MG63 (cell line): ENCODE results near the gene PTPRN2. TPM values are rescaled to one million over a fixed set of nuclear protein-coding genes. Genes with fewer than 3 reads are reported as not detected.

Source experiments
- DNase-seq: peaks from one replicate; pipeline ENCODE4 v3.0.0-alpha.2; 2020
- H3K27me3 ChIP-seq: fragments of 250-450 bp; sonication (Bioruptor Pico); 2 replicates; pipeline ENCODE4 v1.5.1; 2020; ENCODE audit warnings: mild to moderate bottlenecking, moderate library complexity
- H3K36me3 ChIP-seq: fragments of 250-450 bp; sonication (Bioruptor Pico); 2 replicates; pipeline ENCODE4 v1.5.1; 2020; ENCODE audit warnings: mild to moderate bottlenecking, moderate library complexity
- H3K4me3 ChIP-seq: fragments of 250-450 bp; sonication (Bioruptor Pico); 2 replicates; pipeline ENCODE4 v1.5.1; 2020; ENCODE audit warnings: mild to moderate bottlenecking, moderate library complexity
- H3K9me3 ChIP-seq: fragments of 250-450 bp; sonication (Bioruptor Pico); 2 replicates; pipeline ENCODE4 v1.5.1; 2020; ENCODE audit warnings: mild to moderate bottlenecking, moderate library complexity
- total RNA-seq: library from RNA; depleted of rRNA; stranded (reverse); fragments of >200 nt; shearing (Covaris generic); gene quantifications from 2 replicates; pipeline ENCODE4 v1.2.3, GENCODE V29; 2014; ENCODE audit warnings: low replicate concordance

The PTPRN2 gene
- total RNA-seq, 1 experiment from 2014 or later, result 0.16 TPM

DNA sequence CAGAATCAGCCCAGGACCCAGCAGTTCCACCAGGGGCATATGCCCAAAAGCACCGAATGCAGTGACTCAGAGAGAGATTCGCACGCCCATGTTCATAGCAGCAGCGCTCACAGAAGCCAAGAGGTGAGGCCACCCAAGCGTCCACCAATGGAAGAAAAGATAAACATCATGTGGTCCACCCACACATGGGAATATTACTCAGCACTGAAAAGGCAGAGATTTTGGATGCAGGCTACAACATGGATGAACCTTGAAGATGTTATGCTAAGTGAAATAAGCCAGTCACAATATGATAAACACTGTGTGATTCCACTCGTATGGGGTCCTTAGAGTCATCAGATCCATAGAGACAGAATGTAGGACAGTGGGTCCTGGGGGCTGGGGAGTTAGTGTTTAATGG is 823.4 kb downstream of the PTPRN2 start:
- H3K27me3 ChIP-seq, result no peaks in the 10 kb centered on the region
- no peak overlapping the region for H3K4me3 ChIP-seq
- DNase-seq, result no peak
- H3K9me3 ChIP-seq, result no peaks in the 10 kb centered on the region
- no peaks in the 10 kb centered on the region for H3K36me3 ChIP-seq

DNA sequence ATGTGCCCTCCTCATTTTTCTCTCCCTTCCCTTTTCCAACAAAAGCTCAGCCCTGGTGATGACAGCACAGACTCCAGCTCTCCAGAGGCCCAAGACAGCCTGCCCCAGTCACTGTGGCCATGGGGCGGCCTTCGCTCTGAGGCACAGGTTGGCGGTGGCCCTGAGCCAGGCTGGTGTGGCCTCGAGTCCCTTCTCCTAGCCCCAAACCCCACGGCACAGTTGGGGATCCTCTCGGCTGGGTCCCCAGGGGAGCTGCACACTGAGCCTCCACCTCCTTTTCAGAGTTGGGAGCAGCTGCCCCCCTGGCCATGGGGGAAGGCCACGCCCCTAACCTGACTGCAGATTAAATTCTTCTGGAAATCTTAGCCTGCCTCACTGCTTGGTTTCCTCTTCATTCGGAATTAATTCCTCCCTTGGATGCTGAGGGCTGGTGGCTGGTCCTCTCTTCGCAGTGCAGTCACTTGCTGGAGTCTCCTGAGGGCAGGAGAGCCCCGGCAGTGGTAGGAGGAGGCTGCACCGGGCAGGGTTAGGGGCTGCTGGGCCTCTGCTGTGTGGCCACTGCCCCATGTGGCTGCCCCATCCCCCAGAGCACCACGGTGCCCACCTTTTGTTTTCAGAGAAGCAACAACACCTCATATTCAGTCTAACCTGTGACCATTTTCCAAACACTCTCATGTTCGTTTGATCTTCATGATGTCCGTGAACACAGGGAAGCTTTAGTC is 824.2 kb downstream of the PTPRN2 start:
- no peak for DNase-seq
- H3K9me3 ChIP-seq, result no peaks in the 10 kb centered on the region
- H3K36me3 ChIP-seq, result no peaks in the 10 kb centered on the region
- no peaks in the 10 kb centered on the region for H3K27me3 ChIP-seq
- H3K4me3 ChIP-seq, result no peak overlapping the region

DNA sequence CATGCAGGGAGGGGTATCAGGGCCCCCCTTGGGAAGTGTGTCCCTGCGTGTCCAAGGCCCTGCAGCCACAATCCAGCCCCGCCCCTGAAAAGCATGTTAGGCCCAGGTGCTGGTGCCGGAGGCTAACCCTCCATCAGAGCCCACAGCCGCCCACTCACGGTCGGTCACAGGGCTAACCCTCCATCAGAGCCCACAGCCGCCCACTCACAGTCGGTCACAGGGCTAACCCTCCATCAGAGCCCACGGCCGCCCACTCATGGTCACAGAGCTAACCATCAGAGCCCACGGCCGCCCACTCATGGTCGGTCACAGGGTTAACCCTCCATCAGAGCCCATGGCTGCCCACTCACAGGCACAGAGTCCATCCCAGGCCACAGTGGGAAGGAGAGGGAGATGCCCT is 824.8 kb downstream of the PTPRN2 start:
- Histone ChIP-seq H3K36me3 (no peaks in the 10 kb centered on the region), H3K9me3 (no peaks in the 10 kb centered on the region), H3K27me3 (no peaks in the 10 kb centered on the region), H3K4me3 (no peak overlapping the region)
- no peak for DNase-seq

DNA sequence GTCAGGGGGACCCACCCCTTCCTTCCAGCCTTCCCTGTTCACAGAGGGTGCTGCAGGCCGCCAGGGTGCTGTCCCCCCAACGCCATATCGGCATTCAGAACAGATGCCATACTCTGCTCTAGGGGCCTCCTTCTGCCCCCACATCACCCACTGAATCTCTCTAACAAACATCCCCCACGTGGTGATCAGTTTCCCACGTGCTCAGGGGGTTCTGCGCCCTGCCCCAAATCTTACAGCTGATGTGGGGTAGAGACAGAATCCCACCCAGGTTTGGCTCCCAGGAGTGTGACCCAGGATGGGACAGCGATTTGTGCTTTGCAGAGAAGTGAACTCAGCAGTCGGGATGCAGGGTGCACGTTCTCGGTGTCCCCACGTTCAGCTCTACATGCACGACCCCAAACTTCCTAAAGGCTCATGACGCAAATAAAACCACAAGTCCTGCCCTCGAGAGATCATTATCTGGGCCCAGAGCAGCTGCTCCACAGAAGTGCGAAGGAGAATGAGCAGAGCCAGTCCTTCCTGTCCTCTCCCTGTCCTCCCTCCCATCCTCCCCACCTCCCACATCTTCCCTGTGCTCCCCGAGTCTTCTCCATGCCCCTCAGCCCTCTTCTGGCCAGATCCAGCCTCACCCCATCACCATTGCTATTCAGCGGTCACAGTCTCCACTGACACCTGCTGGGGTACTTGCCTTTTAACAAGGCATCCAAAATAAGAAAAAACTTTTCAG is 827.5 kb downstream of the PTPRN2 start:
- H3K9me3 ChIP-seq, result no peaks in the 10 kb centered on the region
- no peak for DNase-seq
- no peak overlapping the region for H3K4me3 ChIP-seq
- H3K36me3 ChIP-seq, result no peaks in the 10 kb centered on the region
- H3K27me3 ChIP-seq, result no peaks in the 10 kb centered on the region

DNA sequence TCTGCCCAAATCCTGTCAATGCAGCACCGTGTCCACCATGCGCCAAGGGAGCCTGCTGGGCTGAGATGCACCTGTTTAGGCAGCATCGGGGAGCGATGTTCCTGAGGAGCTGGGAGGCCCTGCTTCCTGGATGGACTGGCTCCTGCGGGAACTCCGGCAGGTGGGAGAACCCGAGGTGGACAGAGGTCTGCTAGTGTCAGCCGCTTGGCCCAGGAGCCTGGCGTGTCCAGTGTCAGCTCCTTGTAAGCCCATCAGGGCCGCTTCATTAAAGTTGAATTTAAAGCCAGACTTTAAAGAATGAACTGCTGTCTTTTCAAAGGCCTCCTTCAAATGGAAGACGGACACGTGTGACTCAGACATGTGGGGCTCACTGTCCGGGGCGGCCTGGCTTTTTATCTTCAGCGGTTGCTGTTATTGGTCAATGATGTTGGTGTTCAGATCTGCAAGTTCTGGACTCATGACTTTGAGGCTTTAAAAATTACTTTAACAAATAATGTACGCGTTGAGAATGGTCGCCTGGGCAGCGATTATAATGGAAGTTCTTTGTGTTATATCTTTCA is 828.3 kb downstream of the PTPRN2 start:
- Histone ChIP-seq H3K4me3 (no peak overlapping the region), H3K9me3 (no peaks in the 10 kb centered on the region), H3K36me3 (no peaks in the 10 kb centered on the region), H3K27me3 (no peaks in the 10 kb centered on the region)
- DNase-seq, result no peak

DNA sequence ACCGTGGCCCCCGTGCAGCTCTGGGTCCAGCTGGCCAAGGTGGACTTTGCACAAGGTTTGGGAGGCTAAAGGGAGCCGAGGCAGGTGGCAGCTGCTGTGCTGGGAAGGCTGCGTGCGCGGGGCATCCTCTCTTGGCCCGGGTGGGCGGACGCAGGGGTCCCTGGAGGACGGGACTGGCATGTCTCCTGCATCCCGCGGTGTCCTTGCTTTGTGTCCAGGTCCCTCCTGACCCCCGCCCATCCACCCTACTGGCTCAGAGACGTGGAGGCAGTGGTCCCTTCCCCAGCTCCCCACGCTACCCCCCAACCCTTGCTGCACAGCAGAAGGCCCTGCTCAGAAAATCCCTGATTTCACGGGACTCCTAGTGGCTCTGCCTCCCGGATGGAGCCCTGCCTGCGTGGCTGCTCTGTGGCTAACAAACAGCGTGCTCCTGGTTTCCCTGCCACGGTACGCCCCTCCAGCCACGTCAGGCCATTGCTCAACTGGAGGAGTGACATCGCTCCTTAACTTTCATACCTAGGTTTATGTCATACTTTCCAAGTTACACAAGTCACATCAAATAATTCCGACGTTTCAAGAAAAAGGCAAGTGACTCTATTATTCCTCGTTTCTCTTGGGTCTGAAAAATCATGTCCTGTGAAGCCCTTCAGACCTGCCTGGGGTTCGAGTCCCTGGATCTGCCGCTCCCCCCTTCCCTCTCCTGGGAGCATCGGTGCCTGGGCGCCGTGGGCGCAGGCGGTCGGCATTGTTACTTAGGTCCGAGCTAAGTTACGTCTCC is 829.0 kb downstream of the PTPRN2 start:
- Histone ChIP-seq H3K9me3 (no peaks in the 10 kb centered on the region), H3K36me3 (no peaks in the 10 kb centered on the region), H3K4me3 (no peak overlapping the region), H3K27me3 (no peaks in the 10 kb centered on the region)
- DNase-seq, result no peak

DNA sequence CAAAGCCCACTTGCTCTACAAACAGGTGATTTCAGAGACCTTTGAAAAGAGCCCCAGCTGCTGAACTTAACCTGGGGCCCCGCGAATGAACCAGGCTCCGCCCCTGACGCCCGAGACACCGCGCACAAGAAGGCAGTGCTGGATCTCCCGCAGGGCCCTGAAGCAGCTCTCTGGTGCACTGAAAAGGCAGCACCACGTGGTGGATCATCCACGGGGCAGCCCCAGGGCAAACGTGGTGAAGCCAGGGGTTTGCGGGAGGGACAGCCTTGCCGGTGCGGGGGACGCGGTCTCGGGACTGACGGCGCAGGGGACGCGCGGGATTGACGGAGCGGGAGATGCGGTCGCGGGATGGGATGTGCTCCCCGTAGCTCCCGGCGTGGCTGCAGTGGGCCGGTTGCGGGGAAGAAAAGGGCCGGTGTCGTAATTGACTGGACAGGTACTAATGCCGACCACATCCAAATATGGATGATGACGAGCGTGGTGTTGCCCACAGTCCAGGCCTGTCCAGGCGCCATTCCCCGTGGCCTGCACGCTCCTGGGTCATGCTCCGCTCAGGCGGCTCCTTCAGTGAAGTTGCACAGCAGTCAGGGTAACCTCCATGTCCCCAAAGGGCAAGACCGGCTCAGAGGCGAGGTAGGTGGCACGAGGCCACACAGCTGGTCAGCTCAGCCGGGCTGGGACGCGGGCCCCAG is 829.7 kb downstream of the PTPRN2 start:
- Histone ChIP-seq H3K4me3 (no peak overlapping the region), H3K36me3 (no peaks in the 10 kb centered on the region), H3K27me3 (no peaks in the 10 kb centered on the region), H3K9me3 (no peaks in the 10 kb centered on the region)
- no peak for DNase-seq

DNA sequence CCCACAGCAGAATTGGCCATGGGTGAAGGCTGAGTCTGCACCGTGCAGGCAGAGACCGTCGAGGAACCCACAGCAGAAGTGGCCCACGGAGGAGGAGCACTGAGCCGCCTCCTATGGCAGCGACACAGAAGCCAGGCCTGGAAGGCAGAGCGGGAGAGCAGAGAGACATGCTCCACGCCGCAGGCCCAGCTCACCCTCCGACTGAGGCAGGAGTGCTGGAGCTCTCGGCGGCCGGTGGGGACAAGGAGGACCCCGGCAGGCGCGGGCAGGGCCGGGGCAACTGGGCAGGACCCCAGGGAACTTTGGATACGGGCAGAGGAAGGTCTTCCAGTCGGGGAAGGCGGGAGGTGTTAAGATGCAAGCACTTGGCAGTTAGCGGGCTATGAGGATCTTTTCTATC is 830.4 kb downstream of the PTPRN2 start:
- Histone ChIP-seq H3K4me3 (no peak overlapping the region), H3K9me3 (no peaks in the 10 kb centered on the region), H3K36me3 (no peaks in the 10 kb centered on the region), H3K27me3 (no peaks in the 10 kb centered on the region)
- DNase-seq, result no peak

DNA sequence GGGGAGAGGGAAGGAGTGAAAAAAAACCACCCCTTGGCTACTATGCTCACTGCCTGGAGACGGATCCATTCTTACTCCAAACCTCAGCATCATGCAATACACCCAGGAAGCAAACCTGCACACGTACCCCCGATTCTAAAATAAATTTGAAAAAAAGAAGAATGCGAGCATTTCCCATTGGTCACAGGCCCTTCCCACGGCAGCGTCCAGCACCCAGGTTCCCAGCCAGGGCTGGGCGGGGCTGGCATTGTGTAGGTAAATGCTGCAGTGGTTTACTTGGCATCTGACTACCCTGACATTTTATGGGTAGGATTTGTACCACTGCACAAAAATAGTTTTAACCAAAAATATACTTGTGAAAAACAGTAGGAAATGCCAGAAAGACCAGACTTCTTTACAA is 831.9 kb downstream of the PTPRN2 start:
- no peaks in the 10 kb centered on the region for H3K27me3 ChIP-seq
- H3K9me3 ChIP-seq, result no peaks in the 10 kb centered on the region
- DNase-seq, result no peak
- H3K36me3 ChIP-seq, result no peaks in the 10 kb centered on the region
- H3K4me3 ChIP-seq, result no peak overlapping the region

DNA sequence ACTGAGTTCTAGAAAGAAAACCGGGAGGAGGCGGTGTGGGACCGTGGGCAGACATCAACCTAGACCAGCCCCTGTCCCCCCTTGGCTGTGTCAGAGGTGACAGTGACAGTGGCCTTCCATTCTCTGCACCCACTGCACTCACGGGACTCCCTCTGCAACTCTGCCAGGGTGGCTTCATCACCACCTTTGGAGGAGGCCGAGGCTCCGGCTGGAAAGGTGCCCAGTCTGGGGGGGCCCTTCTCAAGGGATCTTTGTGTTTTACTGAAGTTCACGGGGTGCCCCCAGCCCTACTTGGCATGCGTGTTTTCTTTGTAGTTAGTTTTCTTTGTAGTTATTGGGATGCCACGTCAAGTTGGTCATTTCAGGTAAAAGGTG is 833.2 kb downstream of the PTPRN2 start:
- H3K9me3 ChIP-seq, result no peaks in the 10 kb centered on the region
- no peak for DNase-seq
- no peaks in the 10 kb centered on the region for H3K27me3 ChIP-seq

DNA sequence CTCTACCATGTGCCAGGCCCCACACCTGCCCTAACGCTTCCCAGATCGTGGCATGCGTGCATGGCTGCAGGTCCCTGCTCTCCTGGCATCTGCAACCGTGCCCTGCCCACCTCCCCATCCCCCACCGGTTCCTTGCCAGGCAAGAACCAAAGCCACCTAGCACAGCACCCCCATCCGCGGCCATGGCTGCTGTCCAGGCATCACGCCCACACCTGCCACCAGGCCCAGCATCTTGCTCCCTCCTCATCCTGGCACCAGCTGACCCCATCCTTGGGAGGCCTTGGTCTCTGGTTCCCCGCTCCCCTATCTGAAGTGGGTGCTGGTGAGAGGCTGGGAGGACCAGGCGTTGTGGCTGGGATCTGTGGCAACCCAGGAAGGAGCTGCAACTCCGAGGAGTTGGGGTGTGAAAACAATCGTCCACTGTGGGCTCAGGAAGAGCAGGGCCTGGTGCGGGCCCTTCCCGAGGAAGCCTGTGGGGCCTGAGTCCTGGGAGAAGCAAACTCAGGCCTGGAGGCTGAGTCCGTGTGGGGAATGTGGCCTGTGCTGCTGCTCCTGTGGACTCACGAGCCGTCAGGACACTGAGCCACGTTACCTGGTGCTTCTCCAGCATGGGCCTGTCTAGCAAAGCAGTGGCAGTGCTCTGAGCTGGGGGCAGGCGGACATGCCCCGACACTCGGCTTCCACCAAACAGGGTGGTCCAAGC is 833.8 kb downstream of the PTPRN2 start:
- Histone ChIP-seq H3K27me3 (no peaks in the 10 kb centered on the region), H3K4me3 (no peak overlapping the region), H3K36me3 (no peaks in the 10 kb centered on the region), H3K9me3 (no peaks in the 10 kb centered on the region)
- no peak for DNase-seq

More for the DNA sequence above, 833.2 kb downstream of the PTPRN2 start:
- no peak overlapping the region for H3K4me3 ChIP-seq
- no peaks in the 10 kb centered on the region for H3K36me3 ChIP-seq

DNA sequence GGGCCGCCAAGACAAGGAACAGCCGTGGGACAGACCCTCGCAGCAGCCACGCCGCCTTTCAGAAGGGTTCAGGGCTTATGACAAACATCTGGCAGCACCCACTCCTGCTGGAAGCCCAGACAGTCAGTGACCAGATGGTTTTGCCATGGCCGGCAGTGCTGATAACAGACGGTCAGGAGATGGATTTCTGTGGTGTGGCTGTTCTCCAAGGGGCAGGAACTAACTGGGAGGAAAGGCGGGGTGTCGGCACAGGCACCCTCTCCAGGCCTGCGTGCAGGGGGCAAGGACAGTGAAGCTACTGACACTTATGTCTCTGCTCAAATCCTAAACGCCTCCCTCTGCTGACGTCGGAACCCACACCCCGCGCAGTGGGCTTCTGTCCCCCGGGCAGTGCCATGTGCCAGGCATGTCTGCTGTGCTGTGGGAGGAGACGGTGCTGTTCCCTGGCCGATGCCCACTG is 834.8 kb downstream of the PTPRN2 start:
- no peaks in the 10 kb centered on the region for H3K27me3 ChIP-seq
- DNase-seq, result no peak

DNA sequence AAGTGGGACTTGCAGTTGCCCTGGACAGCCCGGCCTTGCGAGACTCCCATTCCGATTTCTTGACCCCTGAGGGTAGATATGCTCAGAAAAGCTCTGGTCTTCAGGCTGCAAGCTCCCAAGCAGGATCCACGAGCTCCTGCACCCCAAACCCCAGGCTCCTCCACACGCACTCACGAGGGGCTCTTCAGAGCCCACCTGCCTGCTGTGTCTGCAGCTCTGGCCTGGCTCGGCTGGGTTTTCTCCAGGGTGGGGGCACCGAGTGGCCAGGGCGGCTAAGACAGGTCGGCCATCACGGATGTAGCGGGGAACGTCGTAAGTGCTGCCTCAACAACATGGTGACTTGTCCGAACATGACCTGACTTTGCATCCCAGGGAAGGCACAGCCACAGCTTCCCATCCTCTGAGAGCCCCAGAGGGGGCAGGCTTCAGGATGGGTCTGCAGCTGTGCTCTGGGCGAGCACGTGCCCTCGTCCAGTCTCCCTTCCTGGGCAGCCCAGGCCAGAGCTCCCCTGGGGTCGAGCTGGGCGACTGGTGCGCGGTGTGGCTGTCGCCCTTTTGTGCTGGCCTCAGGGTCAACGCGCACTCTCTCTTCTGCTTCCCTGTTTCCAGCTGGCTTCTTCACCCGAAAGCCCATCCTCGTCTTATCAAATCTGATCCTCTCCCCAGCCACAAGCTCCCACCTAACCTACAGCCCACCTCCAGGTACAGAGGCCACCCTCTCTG is 835.5 kb downstream of the PTPRN2 start:
- H3K4me3 ChIP-seq, result no peak overlapping the region
- no peaks in the 10 kb centered on the region for H3K36me3 ChIP-seq
- no peaks in the 10 kb centered on the region for H3K27me3 ChIP-seq
- DNase-seq, result no peak
- no peaks in the 10 kb centered on the region for H3K9me3 ChIP-seq

More for the DNA sequence above, 834.8 kb downstream of the PTPRN2 start:
- Histone ChIP-seq H3K9me3 (no peaks in the 10 kb centered on the region), H3K36me3 (no peaks in the 10 kb centered on the region), H3K4me3 (no peak overlapping the region)

DNA sequence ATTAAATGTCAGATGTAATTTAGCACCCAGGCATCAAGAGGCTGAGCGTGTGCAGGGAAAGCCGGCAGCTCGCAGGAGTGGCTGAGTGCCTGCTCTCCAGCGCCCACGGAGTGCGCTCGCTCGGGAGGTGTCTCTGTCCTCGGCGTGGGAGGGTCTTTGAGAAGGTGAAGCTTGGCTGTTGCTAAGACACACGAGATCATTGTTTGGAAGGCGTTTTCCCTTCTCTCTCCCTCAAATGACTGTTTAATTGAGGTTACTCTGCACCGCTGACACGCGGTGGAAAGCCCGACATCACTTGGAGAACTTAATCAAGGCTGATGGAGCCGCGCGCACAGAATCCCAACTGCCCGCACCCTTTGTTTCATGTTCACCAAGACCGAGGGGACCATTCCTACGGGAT is 836.2 kb downstream of the PTPRN2 start:
- no peaks in the 10 kb centered on the region for H3K27me3 ChIP-seq
- H3K4me3 ChIP-seq, result no peak overlapping the region
- H3K36me3 ChIP-seq, result no peaks in the 10 kb centered on the region
- DNase-seq, result no peak
- no peaks in the 10 kb centered on the region for H3K9me3 ChIP-seq

DNA sequence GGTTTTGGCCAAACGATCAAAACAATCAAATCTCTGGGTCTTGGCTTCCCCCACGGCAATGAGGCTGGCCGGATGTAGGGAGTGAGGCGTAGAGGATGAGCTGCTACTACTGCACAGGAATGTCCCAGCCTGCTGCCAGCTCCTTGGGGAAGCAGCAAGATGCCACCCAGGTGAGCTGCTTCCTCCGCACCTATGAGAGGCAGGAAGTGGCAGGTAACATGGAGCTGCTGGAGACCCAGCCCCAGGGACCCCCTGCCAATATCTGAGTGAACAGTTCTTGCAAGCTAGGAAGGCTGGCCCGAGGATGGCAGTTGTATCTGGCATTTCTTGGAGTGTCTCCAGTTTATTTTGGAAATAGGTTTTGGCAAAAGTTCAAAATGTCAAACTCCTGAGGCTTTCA is 837.3 kb downstream of the PTPRN2 start:
- H3K36me3 ChIP-seq, result no peaks in the 10 kb centered on the region
- H3K9me3 ChIP-seq, result no peaks in the 10 kb centered on the region
- H3K27me3 ChIP-seq, result no peaks in the 10 kb centered on the region
- no peak overlapping the region for H3K4me3 ChIP-seq
- no peak for DNase-seq
